Measurements from ENCODE around the gene OR52N5.
A peak's percentile ranks its signal among the peaks of the same experiment; 100 is the strongest.

OR52N5 gene

DNA sequence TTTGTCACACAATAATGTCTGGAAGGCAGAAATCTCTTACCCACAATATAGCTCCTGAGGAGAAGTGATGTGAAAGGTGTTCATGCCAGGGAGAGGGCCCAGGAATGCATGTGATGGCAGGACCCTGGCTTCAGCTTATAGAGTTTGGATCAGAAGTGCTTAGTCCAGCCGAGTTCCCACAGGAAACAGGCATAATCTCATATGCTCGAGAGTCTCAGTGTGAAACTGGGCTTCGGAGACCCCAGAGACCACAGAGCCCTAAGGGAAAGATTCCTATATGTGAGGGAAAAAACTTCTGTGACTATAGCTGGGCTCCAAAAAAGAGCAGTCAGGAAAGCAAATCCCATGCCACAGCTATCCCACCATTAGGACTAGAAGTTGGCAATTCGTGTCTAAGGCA is at the start of gene OR52N5:
Gene OR52N5, minus strand, starts transcription at position 101 of the 400 bp plus-strand sequence. CDS start 4,721 bp downstream, outside the sequence.
- TF ChIP-seq POLR2A (IDR thresholded peaks at IDR 0.05; ENCODE audit: low read length) (no peak), GATA1 (IDR thresholded peaks at IDR 0.05; ENCODE audit: low read depth, low read length) (no peak)
- DNase-seq: no peak

- DNase-seq: no peak
- TF ChIP-seq GATA1 (IDR thresholded peaks at IDR 0.05; ENCODE audit: low read depth, low read length) (no peak), POLR2A (IDR thresholded peaks at IDR 0.05; ENCODE audit: low read length) (no peak)
Observed at GRCh38 chr11:5831196-5831829, 48.2 kb upstream of the OR52N5 start.

DNA sequence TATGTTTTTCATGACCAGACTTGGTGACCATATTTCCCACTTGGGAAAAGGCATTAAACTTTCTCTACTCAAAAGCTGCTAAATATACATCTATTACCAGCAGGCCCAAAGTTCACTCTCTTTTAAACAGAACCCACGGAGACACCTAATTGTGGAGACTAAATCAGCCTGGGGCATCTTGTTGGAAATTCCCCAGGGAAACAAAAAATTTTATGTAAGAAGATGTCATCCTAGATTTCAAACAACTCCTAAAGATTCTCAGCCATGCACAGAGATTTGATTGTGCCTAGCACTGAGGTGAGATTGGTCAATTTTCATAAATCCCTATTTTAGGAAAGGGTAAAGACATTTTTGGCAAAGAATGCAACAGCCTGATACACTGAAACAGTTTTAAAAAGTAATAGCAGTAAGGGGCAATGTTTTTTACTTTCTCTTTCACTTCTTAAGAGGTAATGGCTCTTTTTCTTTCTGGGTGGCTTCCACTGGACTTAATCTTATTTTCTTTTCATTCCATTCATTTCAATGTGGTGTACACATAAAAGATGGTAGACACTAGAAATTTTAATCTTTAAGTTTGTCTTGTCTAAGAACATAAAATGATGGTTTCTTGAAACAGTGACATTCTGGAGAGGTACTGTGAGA is 35.2 kb upstream of the OR52N5 start:
- no peak for TF ChIP-seq POLR2A (IDR thresholded peaks at IDR 0.05; ENCODE audit: low read length)
- TF ChIP-seq GATA1 (IDR thresholded peaks at IDR 0.05; ENCODE audit: low read depth, low read length): no peak
- DNase-seq: no peak

GRCh38 chr11:5815534-5815933 is 32.4 kb upstream of the OR52N5 start:
- TF ChIP-seq GATA1 (IDR thresholded peaks at IDR 0.05; ENCODE audit: low read depth, low read length): no peak
- no peak for TF ChIP-seq POLR2A (IDR thresholded peaks at IDR 0.05; ENCODE audit: low read length)

GRCh38 chr11:5809905-5810795 is 27.0 kb upstream of the OR52N5 start:
- peak; percentile 40 to 64 for DNase-seq
- no peak for TF ChIP-seq POLR2A (IDR thresholded peaks at IDR 0.05; ENCODE audit: low read length)
- TF ChIP-seq GATA1 (IDR thresholded peaks at IDR 0.05; ENCODE audit: low read depth, low read length): no peak

More at GRCh38 chr11:5815534-5815933, 32.4 kb upstream of the OR52N5 start:
- DNase-seq: peak in 1 of 2 experiments; percentile 15

DNA sequence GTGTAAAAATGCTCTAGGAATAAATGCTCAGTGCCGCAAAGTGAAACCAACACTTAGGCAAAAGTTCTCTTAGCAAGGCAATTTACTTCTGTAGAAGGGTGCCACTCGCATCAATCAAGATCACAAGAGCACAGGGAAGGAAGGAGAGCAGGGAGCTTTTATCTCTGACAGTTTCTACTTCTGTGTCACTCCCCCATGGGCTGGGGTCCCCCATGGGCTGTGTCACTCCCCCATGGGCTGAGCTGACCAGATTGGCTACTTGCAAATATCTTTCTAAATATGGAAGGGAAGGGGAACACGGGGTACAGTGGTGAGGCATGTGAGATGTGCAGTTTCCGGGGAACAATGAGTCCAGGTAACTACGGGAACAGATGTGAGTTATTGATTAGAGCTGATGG is 26.0 kb upstream of the OR52N5 start:
- DNase-seq: peak; percentile 20 to 41
- TF ChIP-seq POLR2A (IDR thresholded peaks at IDR 0.05; ENCODE audit: low read length) (no peak), GATA1 (IDR thresholded peaks at IDR 0.05; ENCODE audit: low read depth, low read length) (no peak)

GRCh38 chr11:5808500-5809121 is 25.5 kb upstream of the OR52N5 start, which contains the start of gene OR52N2:
Gene OR52N2 (plus strand): TSS chr11:5808924. CDS start chr11:5820336, 11,412 bp downstream.
- no peak for TF ChIP-seq POLR2A (IDR thresholded peaks at IDR 0.05; ENCODE audit: low read length)
- no peak for TF ChIP-seq GATA1 (IDR thresholded peaks at IDR 0.05; ENCODE audit: low read depth, low read length)
- DNase-seq: peak; percentile 78 to 89

DNA sequence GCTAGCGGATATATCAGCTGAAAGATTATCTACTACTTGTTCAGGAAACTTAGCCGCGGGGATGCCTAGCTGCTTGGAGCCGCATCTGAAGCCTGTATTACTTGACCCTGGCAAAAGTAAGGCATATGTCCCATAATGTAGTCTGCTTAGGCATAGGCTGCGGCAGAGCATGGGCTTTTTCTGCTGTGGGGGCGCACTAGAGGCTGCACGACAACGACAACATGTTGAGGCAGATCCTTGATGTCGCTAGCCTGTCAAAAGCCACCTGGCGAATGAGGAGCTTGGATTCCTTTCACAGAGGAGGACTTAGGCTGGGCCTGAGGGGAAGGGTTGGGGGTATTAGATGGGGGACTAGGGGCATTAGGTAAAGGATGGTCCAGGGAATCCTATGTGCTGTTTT is 24.4 kb upstream of the OR52N5 start:
- peak in 1 of 2 experiments; percentile 21 for DNase-seq
- TF ChIP-seq POLR2A (IDR thresholded peaks at IDR 0.05; ENCODE audit: low read length) (no peak), GATA1 (IDR thresholded peaks at IDR 0.05; ENCODE audit: low read depth, low read length) (no peak)

DNA sequence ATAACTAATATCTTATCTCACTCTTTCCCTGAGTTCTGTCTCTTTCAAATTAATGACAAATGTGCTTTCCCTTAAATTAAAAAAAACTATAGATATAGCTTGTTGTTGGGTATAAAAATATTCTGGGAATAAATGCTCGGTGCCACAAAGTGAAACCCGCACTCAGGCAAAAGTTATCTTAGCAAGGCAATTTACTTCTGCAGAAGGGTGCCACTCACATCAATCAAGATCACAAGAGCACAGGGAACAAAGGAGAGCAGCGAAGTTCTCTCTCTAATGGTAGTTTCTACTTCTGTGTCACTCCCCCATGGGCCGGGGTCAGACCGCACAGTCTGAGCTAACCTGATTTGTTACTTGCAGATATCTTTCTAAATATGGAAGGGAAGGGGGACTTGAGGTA is 20.8 kb upstream of the OR52N5 start:
- DNase-seq: no peak
- TF ChIP-seq GATA1 (IDR thresholded peaks at IDR 0.05; ENCODE audit: low read depth, low read length) (no peak), POLR2A (IDR thresholded peaks at IDR 0.05; ENCODE audit: low read length) (no peak)

DNA sequence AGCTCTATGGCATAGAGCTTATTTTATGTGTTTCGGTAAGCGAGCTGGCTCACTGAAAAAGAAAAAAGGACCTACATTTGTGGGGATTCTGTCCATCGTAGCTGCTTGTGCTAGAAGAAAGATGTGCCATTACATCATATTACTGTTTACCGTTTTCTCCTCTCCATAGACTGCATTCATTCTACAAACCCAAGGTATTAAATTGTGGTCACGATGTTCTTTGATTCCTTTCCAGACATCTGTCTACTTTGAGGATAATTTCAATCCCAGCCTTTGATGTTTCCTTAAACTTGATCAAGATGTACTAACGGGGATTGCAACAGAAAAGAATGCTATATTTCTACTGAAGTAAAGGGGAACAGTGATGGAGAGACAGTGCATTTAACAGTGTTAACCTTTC is 13.4 kb upstream of the OR52N5 start:
- no peak for TF ChIP-seq GATA1 (IDR thresholded peaks at IDR 0.05; ENCODE audit: low read depth, low read length)
- TF ChIP-seq POLR2A (IDR thresholded peaks at IDR 0.05; ENCODE audit: low read length): no peak
- no peak for DNase-seq

DNA sequence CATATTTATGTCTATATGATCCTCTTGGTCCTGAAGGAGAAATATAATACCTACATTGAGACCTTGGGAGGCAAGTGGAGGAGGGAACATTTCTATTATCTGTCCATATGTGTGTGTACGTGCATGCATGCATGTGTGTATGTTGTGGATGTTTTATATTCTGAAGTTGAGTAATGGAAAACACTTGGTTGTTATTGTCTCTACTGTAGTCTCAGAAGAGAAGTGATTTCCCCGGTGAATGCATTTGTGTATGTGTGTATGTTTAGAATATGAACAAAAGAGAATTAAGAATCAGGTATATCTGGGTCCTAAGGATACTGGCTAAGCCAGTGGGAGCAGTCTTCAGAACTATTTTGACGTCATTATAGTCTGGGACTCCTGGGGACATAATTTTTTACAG is 8.0 kb upstream of the OR52N5 start, which contains the start of gene OR52N1:
Gene OR52N1, minus strand, starts transcription at position 101 of the 400 bp plus-strand sequence. CDS start 2,449 bp downstream, outside the sequence.
- DNase-seq: no peak
- TF ChIP-seq GATA1 (IDR thresholded peaks at IDR 0.05; ENCODE audit: low read depth, low read length) (no peak), POLR2A (IDR thresholded peaks at IDR 0.05; ENCODE audit: low read length) (no peak)

DNA sequence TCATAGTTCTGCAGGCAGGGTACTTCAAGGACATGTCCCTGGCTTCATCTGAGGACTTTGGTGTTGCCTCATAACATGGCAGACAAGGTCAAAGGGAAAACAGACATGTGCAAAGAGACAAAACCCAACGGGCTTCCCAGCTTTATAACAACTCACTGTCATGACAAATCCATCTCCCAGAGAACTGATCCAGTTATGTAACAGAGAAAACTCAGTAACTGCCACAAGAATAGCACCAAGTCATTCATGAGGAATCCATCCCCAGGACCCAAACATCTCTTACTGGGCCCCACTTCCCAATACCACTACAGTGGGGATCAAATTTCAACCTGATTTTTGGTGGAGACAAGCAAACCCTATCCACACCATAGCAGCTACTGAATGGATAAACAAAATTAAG is 16.1 kb downstream of the OR52N5 start:
- DNase-seq: no peak
- TF ChIP-seq POLR2A (IDR thresholded peaks at IDR 0.05; ENCODE audit: low read length): no peak
- no peak for TF ChIP-seq GATA1 (IDR thresholded peaks at IDR 0.05; ENCODE audit: low read depth, low read length)

DNA sequence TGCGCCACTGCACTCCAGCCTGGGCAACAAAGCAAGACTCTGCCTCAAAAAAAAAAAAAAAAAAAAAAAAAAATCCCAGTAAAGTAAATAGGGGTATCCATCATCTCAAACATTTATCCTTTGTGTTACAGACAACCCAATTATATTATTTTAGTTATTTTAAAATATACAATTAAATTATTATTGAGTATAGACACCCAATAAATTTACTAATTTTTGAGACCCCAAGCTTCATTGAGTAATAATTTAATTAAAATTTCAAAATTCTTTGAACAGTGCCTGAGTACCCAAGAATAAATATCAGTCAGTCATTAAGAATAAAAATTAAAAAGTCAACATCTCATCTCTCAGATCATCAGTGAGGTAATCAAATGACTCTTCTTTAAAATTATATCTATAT is 29.2 kb downstream of the OR52N5 start, which contains the start of gene OR52N4:
Gene OR52N4, plus strand, starts transcription at position 301 of the 400 bp plus-strand sequence. CDS start 498 bp downstream, outside the sequence.
- TF ChIP-seq POLR2A (IDR thresholded peaks at IDR 0.05; ENCODE audit: low read length): no peak
- no peak for TF ChIP-seq GATA1 (IDR thresholded peaks at IDR 0.05; ENCODE audit: low read depth, low read length)
- DNase-seq: no peak

Data from erythroblast (primary cell).